Fibroblast of skin of left quadriceps (primary cell): ENCODE results near the gene GTF2H2.
"Not testable (repeated sequence)": the region's sequence is repeated elsewhere in the genome, so short reads cannot be mapped to it uniquely, and the experiment has no call there.

Experiments
- DNase-seq, 2 experiments: peaks; one replicate each; pipeline ENCODE4 v3.0.0-alpha.2; 2013; ENCODE audit warnings: low read depth in 2 of 2

GTF2H2 gene

DNA sequence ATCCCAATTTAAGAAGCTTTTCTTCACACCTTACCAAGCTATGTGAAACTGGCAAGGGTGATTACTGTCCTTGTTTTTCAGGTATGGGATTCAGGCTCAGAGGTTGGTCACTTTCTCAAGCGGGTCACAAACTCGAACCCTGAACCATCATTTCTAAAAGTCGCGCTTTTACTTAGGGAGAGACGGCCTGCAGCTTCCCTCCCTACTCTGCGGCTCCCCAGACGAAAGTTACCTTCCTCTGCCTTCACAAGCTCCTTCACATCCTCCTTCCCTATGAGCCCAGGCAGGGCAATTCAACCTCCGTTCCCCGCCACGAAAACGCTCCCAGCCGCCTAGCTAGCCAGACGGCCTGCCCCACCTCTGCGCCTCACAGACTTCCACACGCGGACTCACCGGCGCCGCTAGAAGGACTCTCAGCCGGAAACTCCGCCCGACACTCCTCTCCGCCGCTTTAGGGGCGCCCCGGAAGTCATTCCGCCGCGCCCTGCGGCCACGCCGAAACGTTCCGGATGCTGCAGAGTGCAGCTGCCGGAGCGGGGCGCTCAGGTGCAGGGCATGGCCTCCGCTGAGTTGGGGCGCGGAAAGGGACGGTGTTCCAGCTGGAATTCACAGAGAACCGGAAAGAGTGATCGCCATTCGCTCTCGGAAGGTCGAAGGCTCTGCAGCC is at the start of gene GTF2H2:
GTF2H2 (minus strand) TSS at position 415 of the 667 bp plus-strand sequence. CDS start 4,913 bp downstream, outside the sequence.
- not testable (repeated sequence) for DNase-seq

DNA sequence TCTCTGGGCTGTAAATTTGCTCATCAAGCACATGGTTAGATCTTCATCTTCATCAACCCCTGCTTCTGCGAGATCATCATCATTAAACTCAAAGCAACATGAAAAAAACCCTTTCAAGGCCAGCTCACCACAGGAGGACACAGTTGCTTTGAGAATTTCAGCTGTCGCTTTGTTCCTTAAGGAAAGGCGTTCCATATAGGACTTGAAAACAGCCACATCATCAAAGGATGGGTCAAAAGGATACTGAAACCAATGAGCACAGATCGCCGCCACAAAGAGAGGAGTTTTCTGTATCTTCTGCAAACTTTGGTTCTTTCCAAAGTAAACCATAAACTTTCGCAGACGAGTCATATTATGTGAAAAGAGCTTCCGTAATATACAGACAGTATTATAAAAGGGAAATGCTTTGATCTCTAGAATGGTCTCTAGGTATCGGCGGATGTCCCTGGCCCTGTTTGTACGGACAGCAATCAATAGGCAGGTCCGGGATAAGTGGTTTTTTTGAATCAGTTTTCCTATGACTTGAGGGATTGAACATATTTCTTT is 42.3 kb upstream of the GTF2H2 start:
- DNase-seq: not testable (repeated sequence)

DNA sequence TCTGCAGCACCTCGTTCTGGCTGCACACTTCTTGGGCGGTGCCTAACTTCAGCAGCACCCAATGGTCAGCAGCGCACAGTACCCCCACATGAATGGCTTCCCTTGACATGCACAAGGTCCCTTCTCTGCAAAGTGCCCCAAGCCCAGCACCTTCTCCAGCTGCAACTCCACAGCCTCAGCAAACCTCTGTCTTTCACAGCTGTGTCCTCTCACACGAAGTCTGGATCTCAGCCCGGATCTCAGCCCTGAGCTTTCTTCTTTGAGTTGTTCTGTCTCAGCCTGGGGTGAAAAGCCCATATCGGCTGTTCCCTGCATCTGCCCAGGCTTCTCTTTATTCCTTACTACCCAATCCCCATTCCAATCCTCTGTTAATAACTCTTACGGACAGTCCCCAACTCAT is 32.5 kb upstream of the GTF2H2 start:
- DNase-seq: not testable (repeated sequence)

DNA sequence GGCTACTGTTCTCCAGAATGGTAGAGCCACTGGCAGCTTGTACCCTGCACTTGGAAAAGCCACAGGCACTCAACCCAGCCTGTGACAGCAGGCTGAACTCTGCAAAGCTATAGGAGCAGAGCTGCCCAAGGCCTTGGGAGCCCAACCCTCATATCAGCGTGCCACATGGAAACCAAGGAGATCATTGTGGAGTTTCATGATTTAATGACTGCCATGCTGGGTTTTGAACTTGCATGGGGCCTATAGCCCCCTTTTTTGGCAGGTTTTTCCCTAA is 30.4 kb upstream of the GTF2H2 start:
- not testable (repeated sequence) for DNase-seq

DNA sequence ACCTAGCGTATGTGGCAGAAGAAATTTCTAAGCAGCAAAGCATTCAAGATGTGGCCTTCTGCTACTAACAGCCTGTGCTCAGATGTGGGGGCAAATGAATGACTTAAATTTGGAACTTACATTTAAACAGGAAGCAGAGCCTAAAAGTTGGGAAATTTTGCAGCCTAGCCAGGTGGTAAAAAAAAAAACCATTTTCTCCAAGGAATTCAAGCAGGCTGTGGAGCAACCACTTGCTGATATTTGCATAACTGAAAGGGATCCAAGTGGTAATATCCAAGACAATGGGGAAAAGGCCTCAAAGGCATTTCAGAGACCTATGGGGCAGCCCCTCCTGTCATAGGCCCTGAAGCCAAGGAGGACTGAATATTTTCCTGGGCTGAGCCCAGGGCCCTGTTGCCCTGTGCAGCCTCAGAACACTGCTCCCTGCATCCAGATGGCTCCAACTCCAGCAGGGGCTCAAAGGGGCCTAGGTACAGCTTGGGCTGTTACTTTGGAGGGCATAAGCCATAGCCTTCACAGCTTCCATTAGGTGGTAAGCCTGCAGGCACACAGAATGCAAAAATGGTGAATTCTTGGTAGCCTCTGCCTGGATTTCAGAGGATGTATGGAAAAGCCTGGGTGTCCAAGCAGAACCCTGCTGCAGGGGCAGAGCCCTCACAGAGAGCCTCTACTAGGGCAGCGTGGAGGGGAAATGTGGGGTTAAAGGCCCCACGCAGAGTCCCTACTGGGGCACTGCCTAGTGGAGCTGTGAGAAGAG is 29.9 kb upstream of the GTF2H2 start:
- not testable (repeated sequence) for DNase-seq

DNA sequence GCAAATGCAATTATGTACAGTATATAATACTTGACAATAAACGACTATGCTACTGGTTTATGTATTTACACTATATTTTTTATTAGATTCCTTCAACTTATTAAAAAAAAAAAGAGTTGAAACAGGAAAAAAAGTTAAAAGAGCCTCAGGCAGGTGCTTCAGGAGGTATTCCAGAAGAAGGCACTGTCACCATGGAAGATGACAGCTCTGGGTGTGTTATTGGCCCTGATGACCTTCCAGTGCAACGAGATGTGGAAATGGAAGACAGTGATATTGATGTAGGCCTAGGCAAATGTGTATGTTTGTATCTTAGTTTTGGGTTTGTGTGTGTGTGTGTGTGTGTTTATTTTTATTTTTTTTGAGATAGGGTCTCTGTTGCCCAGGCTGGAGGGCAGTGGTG is 22.3 kb upstream of the GTF2H2 start:
- not testable (repeated sequence) for DNase-seq

DNA sequence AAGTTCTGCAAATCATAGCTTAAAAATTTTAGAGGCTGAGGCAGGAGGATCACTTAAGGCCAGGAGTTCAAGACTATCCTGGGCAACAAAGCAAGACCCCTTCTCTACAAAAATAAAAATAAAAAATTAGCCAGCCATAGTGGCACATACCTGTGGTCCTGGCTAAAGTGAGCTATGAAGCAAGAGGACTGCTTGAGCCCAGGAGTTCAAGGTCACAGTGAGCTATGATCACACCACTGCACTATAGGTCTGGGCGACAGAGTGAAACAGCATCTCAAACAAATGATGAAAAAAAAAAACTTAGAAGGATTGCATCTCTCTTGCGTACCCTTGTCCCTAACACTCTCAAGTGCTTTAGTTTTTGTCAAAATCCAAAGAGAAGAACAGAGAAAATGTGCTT is 21.3 kb upstream of the GTF2H2 start:
- not testable (repeated sequence) for DNase-seq

DNA sequence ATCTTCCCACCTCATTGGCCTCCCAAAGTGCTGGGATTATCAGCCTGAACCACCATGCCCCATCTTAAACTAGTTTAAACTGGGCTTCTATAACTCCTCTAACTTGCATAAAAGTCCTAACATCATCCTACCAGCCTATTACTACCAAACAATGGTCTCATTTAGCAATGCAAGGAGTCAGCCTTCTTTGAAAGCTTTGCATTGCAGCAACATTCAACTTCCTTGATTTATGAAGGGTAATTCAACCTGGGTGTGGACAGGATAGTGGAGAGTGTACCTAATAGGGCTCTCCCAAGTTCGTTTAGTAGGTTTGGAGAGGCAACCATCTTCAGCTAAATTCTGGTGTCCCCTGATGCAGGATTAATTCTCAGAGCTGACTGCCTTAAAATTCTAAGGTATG is 18.7 kb upstream of the GTF2H2 start:
- not testable (repeated sequence) for DNase-seq

DNA sequence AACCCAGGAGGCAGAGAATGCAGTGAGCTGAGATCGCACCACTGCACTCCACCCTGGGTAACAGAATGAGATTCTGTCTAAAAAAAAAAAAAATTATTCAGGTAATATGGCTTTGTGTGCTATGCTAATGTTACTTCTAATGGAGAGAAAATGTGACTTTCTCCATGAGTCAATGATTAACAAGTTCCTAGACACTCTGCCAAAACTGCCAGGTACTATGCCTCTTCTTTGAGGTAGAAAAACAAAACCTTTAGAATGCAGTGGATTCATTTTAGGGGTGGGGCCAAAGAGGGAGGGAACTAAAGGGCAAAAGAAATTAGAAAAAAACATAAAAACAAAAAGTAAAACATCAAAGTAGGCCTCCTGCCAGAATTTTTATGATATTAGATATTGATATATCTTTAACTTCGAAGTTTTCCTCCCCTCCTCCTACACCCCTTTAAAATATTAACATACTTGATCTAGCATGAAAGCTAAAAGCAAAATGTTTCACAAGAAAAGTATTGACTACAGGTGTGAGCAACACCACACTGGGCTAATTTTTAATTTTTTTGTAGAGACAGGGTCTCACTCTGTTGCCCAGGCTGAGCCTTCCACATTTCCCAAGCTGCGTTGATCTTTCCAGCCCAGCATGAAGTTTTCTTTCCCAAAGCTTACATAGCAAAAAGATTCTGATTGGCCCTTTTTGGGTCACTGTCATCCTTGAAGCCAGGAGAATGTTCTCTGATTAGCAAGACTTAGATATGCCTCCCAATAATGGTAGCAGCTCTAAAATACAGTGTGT is 17.0 kb upstream of the GTF2H2 start:
- DNase-seq: not testable (repeated sequence)

DNA sequence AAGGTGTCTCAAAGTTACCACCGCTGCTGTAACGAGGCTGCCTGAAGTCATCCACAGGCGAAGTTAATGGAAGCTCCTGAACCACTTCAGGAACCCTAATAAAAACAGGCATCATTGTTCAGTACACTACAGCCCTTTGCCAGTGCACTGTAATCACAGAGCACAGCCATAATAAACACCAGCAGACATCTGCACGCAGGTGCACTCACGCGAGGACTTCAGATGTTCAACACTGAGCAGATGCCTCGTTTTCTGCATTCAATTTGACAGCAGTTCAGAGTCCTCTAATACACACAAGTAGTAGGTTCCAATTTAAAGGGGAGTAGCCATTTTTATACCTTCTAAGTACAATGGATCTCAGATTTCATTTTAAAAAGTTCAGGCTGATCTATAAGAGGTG is 15.4 kb upstream of the GTF2H2 start:
- not testable (repeated sequence) for DNase-seq

DNA sequence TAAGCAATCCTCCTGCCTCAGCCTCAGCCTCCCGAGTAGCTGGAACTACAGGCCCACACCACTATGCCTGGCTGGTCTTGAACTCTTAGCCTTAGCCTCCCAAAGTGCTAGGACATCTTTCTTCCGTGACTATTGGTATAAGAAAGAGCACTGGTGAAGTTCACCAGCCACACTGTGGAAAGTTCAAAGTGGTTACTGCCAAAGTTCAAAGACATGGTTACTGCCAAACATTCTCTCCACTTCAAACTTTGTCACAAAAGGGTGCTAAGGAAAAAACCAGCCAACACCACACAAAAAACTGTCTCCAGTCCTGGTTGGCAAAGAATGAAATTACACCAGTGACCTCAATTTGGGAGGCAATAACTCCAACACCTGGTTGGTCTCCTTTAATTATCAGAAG is 14.9 kb upstream of the GTF2H2 start:
- not testable (repeated sequence) for DNase-seq

DNA sequence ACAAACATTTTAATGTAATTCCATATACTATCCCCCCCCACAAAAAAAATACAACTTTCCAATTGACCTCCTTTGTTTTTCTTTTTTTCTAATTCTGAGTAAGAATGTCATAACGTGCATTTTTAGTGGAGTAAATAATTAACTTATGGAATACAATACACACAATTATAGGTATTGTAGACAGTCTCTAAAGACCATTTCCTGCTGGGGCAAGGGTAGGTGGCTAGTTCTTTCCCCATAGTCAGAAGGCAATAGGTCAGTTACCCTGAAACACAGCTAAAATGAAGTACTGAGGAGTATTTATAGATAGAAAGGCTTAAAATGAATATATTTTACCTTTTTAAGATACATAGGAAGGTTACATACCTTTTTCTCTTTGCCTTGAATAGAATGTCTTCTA is 6.2 kb downstream of the GTF2H2 start:
- not testable (repeated sequence) for DNase-seq

DNA sequence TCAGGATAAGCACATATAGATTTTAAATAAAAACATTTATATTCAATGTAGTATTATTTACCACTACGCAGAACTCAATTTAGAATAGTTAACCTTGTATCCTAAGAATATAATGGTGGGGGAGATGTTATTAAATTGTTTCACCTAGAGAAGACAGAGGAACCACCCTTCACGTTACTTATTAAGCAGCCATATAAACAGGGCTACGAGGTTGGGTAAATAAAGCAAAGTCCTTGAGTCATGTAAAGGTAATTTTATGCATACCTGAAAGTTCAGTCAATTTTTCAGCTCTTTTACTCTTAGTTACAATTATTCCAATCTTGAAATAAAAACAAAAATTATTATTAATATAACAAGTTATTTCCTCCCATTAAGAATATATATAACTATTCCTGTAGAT is 8.1 kb downstream of the GTF2H2 start:
- not testable (repeated sequence) for DNase-seq

DNA sequence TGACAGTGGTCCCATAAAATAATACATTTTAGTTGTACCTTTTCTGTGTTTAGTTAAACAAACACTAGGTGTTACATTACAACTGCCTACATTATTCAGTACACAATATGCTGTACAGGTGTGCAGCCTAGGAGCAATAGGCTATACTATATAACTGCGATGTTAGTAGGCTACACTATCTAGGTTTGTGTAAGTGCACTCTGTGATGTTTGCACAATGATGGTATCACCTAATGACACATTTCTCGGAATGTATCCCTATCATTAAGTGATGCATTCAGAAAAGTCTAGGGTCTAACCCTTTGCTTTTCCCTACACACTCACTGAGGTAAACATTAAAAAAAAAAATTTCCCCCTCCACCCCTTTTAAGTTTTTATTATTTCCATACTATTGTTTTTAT is 22.7 kb downstream of the GTF2H2 start:
- DNase-seq: not testable (repeated sequence)

DNA sequence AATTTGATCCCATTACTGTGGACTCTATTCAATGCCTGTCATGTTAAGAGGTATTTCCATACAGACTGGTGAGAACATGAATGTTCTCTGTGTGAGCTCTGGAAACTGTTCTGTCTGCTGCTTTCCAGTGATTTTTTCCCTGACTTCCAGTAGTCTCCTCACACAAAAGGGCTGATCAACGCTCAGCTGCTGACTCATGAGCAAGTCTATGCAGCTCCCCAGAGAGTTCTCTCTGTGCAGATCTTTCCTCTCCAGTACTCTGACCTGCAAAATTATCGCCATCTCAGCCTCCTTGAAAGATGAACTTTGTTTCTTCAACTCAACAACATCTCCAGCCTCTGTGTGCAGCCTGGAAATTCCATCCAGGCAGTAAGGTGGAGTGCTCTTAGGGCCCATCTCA is 23.3 kb downstream of the GTF2H2 start:
- DNase-seq: not testable (repeated sequence)

DNA sequence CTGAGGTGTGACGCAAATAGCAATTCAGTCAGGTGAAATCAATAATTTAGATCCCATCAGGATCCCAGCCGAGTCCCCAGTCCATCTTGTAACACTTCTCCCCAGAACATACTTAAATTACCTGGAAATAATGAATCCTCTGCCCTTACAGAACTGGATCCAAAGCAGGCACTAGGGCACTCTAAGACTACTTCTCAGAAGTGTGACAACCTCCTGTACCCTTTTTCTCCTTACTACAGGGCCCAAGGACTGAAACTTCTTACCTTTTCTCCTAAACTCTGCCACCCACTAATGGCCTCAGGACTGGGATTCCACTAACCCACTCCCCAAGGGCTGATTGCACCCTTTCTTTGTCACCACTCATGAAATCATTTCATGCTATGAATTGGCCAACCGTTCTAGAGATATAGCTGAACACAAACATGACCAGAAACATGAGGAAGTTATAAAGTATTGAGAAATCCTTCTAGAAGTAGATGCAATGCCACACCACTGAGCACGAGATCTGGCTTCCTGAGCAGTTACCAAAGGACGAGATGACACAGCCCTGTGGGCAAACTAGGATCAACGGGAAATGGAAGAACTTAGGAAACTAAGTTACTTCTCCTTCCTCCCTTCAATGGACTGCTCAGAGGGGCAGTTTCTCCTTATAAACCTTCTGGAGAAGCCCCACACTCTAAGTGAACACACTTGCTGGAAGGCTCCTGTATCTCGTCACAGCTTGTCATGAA is 36.3 kb downstream of the GTF2H2 start:
- not testable (repeated sequence) for DNase-seq

DNA sequence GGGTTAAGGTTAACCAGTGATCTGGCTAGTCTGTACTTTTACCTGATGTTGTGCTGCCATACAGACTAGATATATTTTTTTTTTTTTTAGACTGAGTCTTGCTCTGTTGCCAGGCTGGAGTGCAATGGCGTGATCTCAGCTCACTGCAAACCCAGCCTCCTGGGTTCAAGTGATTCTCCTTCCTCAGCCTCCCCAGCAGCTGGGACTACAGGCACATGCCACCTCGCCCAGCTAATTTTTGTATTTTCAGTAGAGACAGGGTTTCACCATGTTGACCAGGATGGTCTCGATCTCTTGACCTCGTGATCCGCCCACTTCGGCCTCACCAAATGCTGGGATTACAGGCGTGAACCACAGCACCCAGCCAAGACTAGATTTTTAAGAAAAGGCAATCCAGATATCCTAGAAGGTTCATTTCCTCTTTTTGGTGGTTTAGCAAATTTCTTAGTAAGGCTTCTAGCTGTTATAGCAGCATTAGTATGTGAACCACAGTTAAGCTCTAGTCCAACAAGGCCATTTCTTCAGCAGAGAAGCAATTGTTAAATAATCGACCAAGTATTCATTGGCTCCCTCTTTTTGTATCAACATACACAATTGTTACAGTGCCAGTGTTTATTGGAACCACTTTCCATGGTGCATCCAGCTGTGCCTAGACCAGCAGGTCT is 42.1 kb downstream of the GTF2H2 start, which contains the start of gene NAIP:
NAIP (minus strand) TSS at position 51 of the 665 bp plus-strand sequence. CDS start 12,424 bp downstream, outside the sequence.
- DNase-seq: not testable (repeated sequence)

DNA sequence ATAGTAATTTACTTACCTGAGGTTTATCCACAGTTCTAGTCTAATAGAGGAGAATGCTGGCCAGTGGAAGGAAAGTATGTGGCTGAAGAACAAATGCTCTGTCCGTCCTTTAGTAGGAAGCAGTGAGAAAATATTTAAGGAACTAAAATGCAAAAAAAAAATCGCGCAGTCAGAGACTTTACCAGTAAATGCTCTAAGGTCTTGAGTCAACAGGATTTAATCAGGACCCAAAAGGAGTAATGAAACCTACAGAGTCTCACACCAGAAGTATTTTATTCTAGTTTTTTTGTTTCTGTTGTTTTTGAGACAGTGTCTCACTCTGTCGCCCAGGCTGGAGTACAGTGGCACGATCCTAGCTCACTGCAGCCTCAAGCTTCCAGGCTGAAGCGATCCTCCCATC is 46.8 kb downstream of the GTF2H2 start:
- DNase-seq: not testable (repeated sequence)

DNA sequence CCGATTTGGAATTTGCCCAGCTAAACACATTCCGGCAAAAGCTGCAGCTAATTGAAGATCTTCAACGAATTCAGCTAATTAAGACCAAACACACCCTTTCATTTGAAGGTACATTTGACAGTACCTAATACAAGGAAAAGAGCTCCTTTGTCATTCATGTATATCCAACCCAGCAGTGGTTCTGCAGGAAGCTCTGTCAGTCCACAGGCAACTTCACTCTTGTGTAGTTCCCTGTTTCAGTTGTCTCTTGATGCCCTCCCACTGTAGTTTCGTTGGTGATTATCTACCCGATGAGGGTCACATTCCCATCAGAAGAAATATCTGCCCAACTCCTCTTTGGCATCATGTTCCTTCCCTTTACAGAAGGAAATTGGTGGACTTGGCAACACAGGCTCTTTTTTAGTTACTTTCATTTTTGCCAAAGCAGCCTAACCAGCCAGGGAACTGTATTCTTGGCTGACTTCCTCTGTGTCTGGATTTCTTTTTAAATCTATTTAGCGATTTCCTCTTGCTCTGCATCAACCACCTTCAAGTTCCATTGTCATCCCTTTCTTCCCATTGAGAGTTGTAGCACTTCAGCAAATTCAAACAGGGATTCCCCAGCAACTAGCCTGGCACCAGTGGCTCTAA is 49.0 kb downstream of the GTF2H2 start:
- DNase-seq: not testable (repeated sequence)

DNA sequence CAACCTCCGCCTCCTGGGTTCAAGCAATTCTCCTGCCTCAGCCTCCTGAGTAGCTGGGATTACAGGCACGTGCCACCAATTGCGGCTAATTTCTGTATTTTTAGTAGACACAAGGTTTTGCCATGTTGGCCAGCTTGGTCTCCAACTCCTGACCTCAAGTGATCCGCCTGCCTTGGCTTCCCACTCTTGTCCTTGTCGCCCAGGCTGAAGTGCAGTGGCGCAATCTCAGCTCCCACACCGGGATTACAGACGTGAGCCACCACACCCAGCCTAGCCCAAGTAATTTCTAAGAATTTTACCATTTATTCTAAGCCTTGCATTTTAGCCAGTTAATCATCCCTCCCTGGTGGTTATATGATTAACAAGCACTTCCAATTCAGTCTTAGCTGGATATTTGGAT is 53.3 kb downstream of the GTF2H2 start:
- DNase-seq: no peak
